ENCODE results near the gene USP5.
"Not testable (repeated sequence)": the region's sequence is repeated elsewhere in the genome, so short reads cannot be mapped to it uniquely, and the experiment has no call there.

DNA sequence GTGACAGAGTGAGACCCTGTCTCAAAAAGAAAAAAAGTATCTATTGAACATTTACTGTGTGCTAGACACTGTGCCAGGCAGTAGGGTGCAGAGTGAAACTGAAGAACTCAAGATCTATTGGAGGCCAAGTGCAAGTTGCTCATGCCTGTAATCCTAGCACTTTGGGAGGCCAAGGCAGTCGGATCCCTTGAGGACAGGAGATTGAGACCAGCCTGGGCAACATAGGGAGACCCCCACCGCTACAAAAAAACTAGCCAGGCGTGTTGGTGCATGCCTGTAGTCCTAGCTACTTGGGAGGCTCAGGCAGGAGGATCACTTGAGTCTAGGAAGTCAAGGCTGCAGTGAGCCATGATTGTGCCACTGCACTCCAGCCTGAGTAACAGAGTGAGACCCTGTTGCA lies 40.7 kb downstream of the USP5 start:
- TF ChIP-seq SMC3 (conservative IDR thresholded peaks at IDR 0.05; ENCODE audit: poor library complexity); EZH2 (IDR thresholded peaks at IDR 0.05; ENCODE audit: borderline replicate concordance, insufficient read depth, low read length, poor library complexity, severe bottlenecking); TAF1 (IDR thresholded peaks at IDR 0.05; ENCODE audit: low read depth); POLR2AphosphoS5 (IDR thresholded peaks at IDR 0.05); EP300 (conservative IDR thresholded peaks at IDR 0.05; ENCODE audit: poor library complexity, severe bottlenecking); RAD21 (conservative IDR thresholded peaks at IDR 0.05): not testable (repeated sequence)
- TF ChIP-seq, protein P1, sequence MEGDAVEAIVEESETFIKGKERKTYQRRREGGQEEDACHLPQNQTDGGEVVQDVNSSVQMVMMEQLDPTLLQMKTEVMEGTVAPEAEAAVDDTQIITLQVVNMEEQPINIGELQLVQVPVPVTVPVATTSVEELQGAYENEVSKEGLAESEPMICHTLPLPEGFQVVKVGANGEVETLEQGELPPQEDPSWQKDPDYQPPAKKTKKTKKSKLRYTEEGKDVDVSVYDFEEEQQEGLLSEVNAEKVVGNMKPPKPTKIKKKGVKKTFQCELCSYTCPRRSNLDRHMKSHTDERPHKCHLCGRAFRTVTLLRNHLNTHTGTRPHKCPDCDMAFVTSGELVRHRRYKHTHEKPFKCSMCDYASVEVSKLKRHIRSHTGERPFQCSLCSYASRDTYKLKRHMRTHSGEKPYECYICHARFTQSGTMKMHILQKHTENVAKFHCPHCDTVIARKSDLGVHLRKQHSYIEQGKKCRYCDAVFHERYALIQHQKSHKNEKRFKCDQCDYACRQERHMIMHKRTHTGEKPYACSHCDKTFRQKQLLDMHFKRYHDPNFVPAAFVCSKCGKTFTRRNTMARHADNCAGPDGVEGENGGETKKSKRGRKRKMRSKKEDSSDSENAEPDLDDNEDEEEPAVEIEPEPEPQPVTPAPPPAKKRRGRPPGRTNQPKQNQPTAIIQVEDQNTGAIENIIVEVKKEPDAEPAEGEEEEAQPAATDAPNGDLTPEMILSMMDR (IDR thresholded peaks at IDR 0.05; ENCODE audit: poor library complexity, severe bottlenecking): not testable (repeated sequence)
- TF ChIP-seq, protein P2, sequence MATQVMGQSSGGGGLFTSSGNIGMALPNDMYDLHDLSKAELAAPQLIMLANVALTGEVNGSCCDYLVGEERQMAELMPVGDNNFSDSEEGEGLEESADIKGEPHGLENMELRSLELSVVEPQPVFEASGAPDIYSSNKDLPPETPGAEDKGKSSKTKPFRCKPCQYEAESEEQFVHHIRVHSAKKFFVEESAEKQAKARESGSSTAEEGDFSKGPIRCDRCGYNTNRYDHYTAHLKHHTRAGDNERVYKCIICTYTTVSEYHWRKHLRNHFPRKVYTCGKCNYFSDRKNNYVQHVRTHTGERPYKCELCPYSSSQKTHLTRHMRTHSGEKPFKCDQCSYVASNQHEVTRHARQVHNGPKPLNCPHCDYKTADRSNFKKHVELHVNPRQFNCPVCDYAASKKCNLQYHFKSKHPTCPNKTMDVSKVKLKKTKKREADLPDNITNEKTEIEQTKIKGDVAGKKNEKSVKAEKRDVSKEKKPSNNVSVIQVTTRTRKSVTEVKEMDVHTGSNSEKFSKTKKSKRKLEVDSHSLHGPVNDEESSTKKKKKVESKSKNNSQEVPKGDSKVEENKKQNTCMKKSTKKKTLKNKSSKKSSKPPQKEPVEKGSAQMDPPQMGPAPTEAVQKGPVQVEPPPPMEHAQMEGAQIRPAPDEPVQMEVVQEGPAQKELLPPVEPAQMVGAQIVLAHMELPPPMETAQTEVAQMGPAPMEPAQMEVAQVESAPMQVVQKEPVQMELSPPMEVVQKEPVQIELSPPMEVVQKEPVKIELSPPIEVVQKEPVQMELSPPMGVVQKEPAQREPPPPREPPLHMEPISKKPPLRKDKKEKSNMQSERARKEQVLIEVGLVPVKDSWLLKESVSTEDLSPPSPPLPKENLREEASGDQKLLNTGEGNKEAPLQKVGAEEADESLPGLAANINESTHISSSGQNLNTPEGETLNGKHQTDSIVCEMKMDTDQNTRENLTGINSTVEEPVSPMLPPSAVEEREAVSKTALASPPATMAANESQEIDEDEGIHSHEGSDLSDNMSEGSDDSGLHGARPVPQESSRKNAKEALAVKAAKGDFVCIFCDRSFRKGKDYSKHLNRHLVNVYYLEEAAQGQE (IDR thresholded peaks at IDR 0.05; ENCODE audit: borderline replicate concordance): not testable (repeated sequence)
